Measurements from ENCODE around the gene NOTCH2NLA. TPM values are rescaled to one million over a fixed set of nuclear protein-coding genes. Genes with fewer than 3 reads are reported as not detected.
"Not testable (repeated sequence)": the region's sequence is repeated elsewhere in the genome, so short reads cannot be mapped to it uniquely, and the experiment has no call there.

NOTCH2NLA gene
- total RNA-seq, 4 donors from 2014 or later, result 27.9 to 125 (median 54.2) TPM

- DNase-seq; H3K27me3 ChIP-seq; H3K4me3 ChIP-seq; H3K27ac ChIP-seq; intact Hi-C loops (cut with DNase I; ENCODE audit: low total_unique reads); H3K9me3 ChIP-seq; H3K4me1 ChIP-seq; H3K36me3 ChIP-seq: not testable (repeated sequence)
Observed at GRCh38 chr1:146254569-146255197, 25.9 kb upstream of the NOTCH2NLA start.

DNA sequence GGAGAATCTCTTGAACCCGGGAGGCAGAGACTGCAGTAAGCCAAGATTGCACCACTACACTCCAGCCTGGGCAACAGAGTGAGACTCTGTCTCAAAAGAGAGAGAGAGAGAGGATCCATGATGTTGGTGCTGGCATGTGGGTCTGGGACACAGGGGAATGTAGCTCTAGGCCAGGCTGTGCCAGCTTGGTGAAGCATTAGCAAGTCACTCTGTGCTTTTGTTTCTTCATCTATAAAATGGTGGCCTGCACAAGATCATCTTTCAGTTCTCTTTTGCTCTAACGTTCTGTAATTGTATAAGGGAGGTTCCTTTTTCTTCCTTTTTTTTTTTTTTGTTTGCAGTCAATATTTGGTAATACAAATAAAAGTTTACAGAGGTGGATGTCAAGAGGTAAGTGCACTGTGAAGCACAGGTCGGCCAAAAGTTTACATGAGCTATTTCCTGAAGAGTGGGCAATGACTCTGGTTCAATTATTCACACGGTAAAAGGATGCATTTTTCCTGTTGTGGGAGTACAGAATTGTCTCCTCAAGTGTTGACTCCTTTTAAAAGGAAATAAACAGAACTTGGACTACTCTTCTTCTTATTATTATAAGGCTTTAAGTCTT lies 24.5 kb upstream of the NOTCH2NLA start:
- H3K36me3 ChIP-seq; H3K9me3 ChIP-seq; DNase-seq; H3K27ac ChIP-seq; intact Hi-C loops (cut with DNase I; ENCODE audit: low total_unique reads); H3K27me3 ChIP-seq; H3K4me3 ChIP-seq; H3K4me1 ChIP-seq: not testable (repeated sequence)

- H3K27me3 ChIP-seq; H3K9me3 ChIP-seq; DNase-seq; H3K36me3 ChIP-seq; H3K4me1 ChIP-seq; H3K4me3 ChIP-seq; H3K27ac ChIP-seq; intact Hi-C loops (cut with DNase I; ENCODE audit: low total_unique reads): not testable (repeated sequence)
Observed at GRCh38 chr1:146251523-146251922, 22.7 kb upstream of the NOTCH2NLA start.

GRCh38 chr1:146248643-146249042 lies 19.8 kb upstream of the NOTCH2NLA start:
- H3K27ac ChIP-seq; H3K4me1 ChIP-seq; H3K4me3 ChIP-seq; H3K9me3 ChIP-seq; H3K36me3 ChIP-seq; intact Hi-C loops (cut with DNase I; ENCODE audit: low total_unique reads); H3K27me3 ChIP-seq; DNase-seq: not testable (repeated sequence)

- H3K4me3 ChIP-seq; H3K9me3 ChIP-seq; H3K27ac ChIP-seq; H3K4me1 ChIP-seq; H3K27me3 ChIP-seq; H3K36me3 ChIP-seq; intact Hi-C loops (cut with DNase I; ENCODE audit: low total_unique reads); DNase-seq: not testable (repeated sequence)
Observed at GRCh38 chr1:146236626-146237025, 7.8 kb upstream of the NOTCH2NLA start.

GRCh38 chr1:146236026-146236601 lies 7.3 kb upstream of the NOTCH2NLA start:
- H3K27ac ChIP-seq; H3K27me3 ChIP-seq; H3K4me1 ChIP-seq; intact Hi-C loops (cut with DNase I; ENCODE audit: low total_unique reads); H3K36me3 ChIP-seq; H3K4me3 ChIP-seq; DNase-seq; H3K9me3 ChIP-seq: not testable (repeated sequence)

- Histone ChIP-seq H3K4me3 (peak overlapping the region; percentile 50 to 51), H3K27ac (peak overlapping the region; percentile 81 to 82)
- H3K27me3 ChIP-seq; H3K36me3 ChIP-seq; H3K4me1 ChIP-seq; intact Hi-C loops (cut with DNase I; ENCODE audit: low total_unique reads); H3K9me3 ChIP-seq: not testable (repeated sequence)
- peak in 1 of 2 donors; percentile 33 for DNase-seq
Observed at GRCh38 chr1:146228144-146228682, 608 bp downstream of the NOTCH2NLA start.

GRCh38 chr1:146174531-146174930 lies 54.3 kb downstream of the NOTCH2NLA start:
- H3K4me1 ChIP-seq; H3K9me3 ChIP-seq; H3K4me3 ChIP-seq; H3K36me3 ChIP-seq; intact Hi-C loops (cut with DNase I; ENCODE audit: low total_unique reads); H3K27me3 ChIP-seq: not testable (repeated sequence)
- H3K27ac ChIP-seq, result peak overlapping the region; percentile 72 to 76
- peak; percentile 71 to 80 for DNase-seq

GRCh38 chr1:146167740-146168139 lies 61.1 kb downstream of the NOTCH2NLA start:
- intact Hi-C loops (cut with DNase I; ENCODE audit: low total_unique reads), result not testable (repeated sequence)

GRCh38 chr1:146167273-146167672 lies 61.5 kb downstream of the NOTCH2NLA start:
- H3K27me3 ChIP-seq; intact Hi-C loops (cut with DNase I; ENCODE audit: low total_unique reads); H3K9me3 ChIP-seq; H3K4me3 ChIP-seq; H3K4me1 ChIP-seq; H3K36me3 ChIP-seq; DNase-seq; H3K27ac ChIP-seq: not testable (repeated sequence)

More at GRCh38 chr1:146167740-146168139, 61.1 kb downstream of the NOTCH2NLA start:
- H3K27ac ChIP-seq, H3K9me3 ChIP-seq, H3K27me3 ChIP-seq, DNase-seq, H3K4me1 ChIP-seq, H3K36me3 ChIP-seq, H3K4me3 ChIP-seq: not testable (repeated sequence)
